ENCODE data around the gene B4GALT5.

DNA sequence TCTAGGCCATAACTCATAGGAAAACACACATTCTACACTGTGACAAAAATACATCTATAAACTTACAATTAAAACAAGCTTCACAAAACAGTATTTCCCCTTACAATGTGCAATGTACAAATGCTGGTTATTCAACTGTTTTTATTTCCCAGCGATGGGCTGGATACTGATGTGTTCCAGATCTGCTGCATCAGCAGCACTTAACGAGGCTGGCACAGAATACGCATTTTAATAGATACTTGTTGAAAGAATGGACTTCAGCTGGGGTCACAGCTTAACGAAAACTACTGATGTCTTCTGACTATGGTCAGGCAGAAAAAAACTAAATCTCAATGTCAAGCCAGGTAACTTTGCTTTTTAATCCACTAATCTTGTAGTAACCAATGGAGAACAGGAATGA is 70.9 kb downstream of the B4GALT5 start:
- TF ChIP-seq, protein P1, sequence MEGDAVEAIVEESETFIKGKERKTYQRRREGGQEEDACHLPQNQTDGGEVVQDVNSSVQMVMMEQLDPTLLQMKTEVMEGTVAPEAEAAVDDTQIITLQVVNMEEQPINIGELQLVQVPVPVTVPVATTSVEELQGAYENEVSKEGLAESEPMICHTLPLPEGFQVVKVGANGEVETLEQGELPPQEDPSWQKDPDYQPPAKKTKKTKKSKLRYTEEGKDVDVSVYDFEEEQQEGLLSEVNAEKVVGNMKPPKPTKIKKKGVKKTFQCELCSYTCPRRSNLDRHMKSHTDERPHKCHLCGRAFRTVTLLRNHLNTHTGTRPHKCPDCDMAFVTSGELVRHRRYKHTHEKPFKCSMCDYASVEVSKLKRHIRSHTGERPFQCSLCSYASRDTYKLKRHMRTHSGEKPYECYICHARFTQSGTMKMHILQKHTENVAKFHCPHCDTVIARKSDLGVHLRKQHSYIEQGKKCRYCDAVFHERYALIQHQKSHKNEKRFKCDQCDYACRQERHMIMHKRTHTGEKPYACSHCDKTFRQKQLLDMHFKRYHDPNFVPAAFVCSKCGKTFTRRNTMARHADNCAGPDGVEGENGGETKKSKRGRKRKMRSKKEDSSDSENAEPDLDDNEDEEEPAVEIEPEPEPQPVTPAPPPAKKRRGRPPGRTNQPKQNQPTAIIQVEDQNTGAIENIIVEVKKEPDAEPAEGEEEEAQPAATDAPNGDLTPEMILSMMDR (conservative IDR thresholded peaks at IDR 0.05 in 1 of 2, IDR thresholded peaks at IDR 0.05 in 1 of 2; ENCODE audit: extremely low read depth in 1 of 2, insufficient read depth in 1 of 2, low read depth in 1 of 2, low read length in 2 of 2), result no peak
- no peak for TF ChIP-seq EZH2 (IDR thresholded peaks at IDR 0.05; ENCODE audit: borderline replicate concordance, low read length)
